A549 (cell line): ENCODE data around the gene HMMR.

Source experiments
- CEBPB ChIP-seq, 2 experiments: fragments of >200 bp in 1 of 2; sonication (Bioruptor Twin) in 1 of 2; formaldehyde crosslinking in 1 of 2; IDR thresholded peaks; 2 replicates each; pipeline ENCODE4 v1.6.1; 2012 to 2016
- EP300 ChIP-seq, 2 experiments: fragments of >200 bp; sonication (Bioruptor Twin); formaldehyde crosslinking; IDR thresholded peaks; 2 replicates in 1 of 2; 3 replicates in 1 of 2; pipeline ENCODE4 v1.6.1; 2016 to 2017
- MAX ChIP-seq: IDR thresholded peaks from 2 replicates; pipeline ENCODE4 v1.6.1; 2012
- MAZ ChIP-seq: fragments of 150-350 bp; IDR thresholded peaks from 2 replicates; pipeline ENCODE4 v1.6.1; 2014; ENCODE audit warnings: antibody characterized with exemption, low read depth, low read length, borderline replicate concordance
- POLR2A ChIP-seq: IDR thresholded peaks from 2 replicates; pipeline ENCODE4 v1.6.1; 2012; ENCODE audit warnings: mild to moderate bottlenecking, low read length
- RAD21 ChIP-seq, 2 experiments: fragments of >200 bp in 1 of 2; sonication (Bioruptor Twin) in 1 of 2; formaldehyde crosslinking in 1 of 2; IDR thresholded peaks in 1 of 2; conservative IDR thresholded peaks in 1 of 2; 2 replicates in 1 of 2; 3 replicates in 1 of 2; pipeline ENCODE4 v1.6.1; 2012 to 2018; ENCODE audit warnings: inconsistent platforms in 1 of 2
- RARB ChIP-seq: fragments of 250-450 bp; sonication (Bioruptor Pico); IDR thresholded peaks from 2 replicates; pipeline ENCODE4 v1.8.0; 2021; ENCODE audit warnings: mild to moderate bottlenecking, moderate library complexity
- SREBF2 ChIP-seq: fragments of 450-650 bp; IDR thresholded peaks from 2 replicates; pipeline ENCODE4 v1.6.1; 2014; ENCODE audit warnings: mild to moderate bottlenecking, moderate library complexity
- TP53 ChIP-seq: fragments of 250-450 bp; sonication (Bioruptor Pico); IDR thresholded peaks from 2 replicates; pipeline ENCODE4 v1.5.0; 2021; ENCODE audit warnings: mild to moderate bottlenecking, moderate library complexity
- TF ChIP-seq, protein P1 (sequence below): fragments of >200 bp; sonication (Bioruptor Twin); formaldehyde crosslinking; IDR thresholded peaks from 3 replicates; pipeline ENCODE4 v1.5.1; 2016
- TF ChIP-seq, protein P2 (sequence below): fragments of 450-650 bp; IDR thresholded peaks from 2 replicates; pipeline ENCODE4 v1.6.1; 2014; ENCODE audit warnings: antibody characterized with exemption

DNA sequence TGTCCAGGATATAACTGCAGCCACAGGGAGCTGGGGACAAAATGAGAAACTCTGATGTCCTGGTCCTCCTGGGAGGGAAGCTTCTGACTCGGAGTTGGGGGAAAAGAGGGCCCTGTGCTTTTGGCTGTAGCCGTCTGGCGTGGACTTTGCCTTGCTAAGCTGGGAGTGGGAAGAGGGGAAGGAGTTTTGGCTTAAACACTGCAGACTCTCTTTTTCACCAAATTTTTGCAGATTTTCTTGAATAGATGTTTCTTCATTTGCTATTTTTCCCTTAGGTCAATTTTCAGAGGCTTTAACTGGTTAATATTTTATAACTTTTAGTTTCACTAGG, 29.3 kb downstream of the HMMR start:
- TF ChIP-seq MAX (no peak), RARB (CRISPR knock-in tag) (no peak), EP300 (IDR thresholded peaks at IDR 0.05) (no peak), RAD21 (conservative IDR thresholded peaks at IDR 0.05 in 1 of 2, IDR thresholded peaks at IDR 0.05 in 1 of 2) (no peak), CEBPB (IDR thresholded peaks at IDR 0.05) (no peak), SREBF2 (no peak), POLR2A (no peak), TP53 (CRISPR knock-in tag) (no peak), MAZ (no peak)
- TF ChIP-seq, protein P1, sequence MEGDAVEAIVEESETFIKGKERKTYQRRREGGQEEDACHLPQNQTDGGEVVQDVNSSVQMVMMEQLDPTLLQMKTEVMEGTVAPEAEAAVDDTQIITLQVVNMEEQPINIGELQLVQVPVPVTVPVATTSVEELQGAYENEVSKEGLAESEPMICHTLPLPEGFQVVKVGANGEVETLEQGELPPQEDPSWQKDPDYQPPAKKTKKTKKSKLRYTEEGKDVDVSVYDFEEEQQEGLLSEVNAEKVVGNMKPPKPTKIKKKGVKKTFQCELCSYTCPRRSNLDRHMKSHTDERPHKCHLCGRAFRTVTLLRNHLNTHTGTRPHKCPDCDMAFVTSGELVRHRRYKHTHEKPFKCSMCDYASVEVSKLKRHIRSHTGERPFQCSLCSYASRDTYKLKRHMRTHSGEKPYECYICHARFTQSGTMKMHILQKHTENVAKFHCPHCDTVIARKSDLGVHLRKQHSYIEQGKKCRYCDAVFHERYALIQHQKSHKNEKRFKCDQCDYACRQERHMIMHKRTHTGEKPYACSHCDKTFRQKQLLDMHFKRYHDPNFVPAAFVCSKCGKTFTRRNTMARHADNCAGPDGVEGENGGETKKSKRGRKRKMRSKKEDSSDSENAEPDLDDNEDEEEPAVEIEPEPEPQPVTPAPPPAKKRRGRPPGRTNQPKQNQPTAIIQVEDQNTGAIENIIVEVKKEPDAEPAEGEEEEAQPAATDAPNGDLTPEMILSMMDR: no peak
- TF ChIP-seq, protein P2, sequence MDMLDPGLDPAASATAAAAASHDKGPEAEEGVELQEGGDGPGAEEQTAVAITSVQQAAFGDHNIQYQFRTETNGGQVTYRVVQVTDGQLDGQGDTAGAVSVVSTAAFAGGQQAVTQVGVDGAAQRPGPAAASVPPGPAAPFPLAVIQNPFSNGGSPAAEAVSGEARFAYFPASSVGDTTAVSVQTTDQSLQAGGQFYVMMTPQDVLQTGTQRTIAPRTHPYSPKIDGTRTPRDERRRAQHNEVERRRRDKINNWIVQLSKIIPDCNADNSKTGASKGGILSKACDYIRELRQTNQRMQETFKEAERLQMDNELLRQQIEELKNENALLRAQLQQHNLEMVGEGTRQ: no peak
